CD4-positive, alpha-beta T cell treated with Interferon alpha-2 for 1 hour (primary cell): Measurements from ENCODE around the gene TCF7L2.

Experiments used
- DNase-seq, 2 donors: peaks; one replicate each; pipeline ENCODE4 v3.0.0-alpha.2; 2020 to 2022

TCF7L2 gene

DNA sequence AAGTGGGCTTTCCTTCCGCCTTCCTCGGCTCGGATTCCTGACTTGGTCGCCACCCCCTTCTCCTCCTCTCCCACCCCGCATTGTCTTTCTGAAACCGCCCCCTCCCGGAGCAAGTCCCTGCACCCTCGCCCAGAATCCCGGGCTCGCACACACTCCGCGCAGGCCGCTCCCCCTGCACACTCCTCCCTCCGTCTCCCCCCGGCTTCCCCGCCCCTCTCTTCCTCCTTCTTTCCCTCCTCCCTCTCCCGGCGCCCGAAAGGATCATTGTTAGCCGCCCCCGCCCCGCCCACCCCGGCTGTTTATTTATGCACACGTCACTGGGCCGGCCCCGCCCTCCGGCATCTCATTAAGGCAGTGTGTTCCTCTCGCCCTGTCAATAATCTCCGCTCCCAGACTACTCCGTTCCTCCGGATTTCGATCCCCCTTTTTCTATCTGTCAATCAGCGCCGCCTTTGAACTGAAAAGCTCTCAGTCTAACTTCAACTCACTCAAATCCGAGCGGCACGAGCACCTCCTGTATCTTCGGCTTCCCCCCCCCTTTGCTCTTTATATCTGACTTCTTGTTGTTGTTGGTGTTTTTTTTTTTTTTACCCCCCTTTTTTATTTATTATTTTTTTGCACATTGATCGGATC is at the start of gene TCF7L2:
TCF7L2 (plus strand) TSS at position 373 of the 633 bp plus-strand sequence. CDS start 510 bp downstream, outside the sequence.
- DNase-seq = peak; percentile 72 to 75

DNA sequence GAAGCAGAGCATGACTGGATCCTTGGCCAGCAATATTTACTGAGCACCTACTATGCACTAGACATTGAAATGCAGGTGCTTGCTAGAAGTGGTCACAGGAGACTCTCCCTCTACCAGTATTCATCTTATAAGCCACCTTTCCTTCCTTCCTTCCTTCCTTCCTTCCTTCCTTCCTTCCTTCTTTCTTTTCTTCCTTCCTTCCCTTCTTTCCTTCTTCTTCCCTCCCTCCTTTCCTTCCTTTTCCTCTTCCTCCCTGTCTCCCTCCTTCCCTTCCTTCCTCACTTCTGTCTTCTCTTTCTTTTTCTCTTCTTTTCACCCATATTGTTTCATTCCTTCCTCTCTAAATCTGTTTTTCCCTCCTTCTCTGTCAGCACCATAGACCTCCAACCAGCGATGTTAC is 47.3 kb upstream of the TCF7L2 start:
- no peak for DNase-seq

DNA sequence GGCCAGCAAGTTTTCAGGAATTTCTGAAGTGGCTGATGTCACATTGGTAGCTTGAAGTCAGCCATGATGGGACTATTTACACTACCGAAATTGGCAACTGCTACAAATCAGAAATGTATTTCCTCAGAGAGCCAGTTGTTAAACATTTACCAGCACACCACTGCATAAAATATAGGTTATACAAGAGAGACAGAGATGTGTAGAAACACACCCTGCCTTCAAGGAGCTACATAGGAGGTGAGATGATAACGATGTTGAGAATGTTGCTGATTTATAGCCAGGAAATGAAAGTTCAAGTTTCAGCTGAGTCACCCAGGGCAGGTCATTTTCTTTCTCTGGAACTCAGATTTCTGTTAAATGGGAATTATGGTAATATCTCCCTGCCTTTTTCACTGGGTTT is 46.0 kb upstream of the TCF7L2 start:
- DNase-seq = no peak

DNA sequence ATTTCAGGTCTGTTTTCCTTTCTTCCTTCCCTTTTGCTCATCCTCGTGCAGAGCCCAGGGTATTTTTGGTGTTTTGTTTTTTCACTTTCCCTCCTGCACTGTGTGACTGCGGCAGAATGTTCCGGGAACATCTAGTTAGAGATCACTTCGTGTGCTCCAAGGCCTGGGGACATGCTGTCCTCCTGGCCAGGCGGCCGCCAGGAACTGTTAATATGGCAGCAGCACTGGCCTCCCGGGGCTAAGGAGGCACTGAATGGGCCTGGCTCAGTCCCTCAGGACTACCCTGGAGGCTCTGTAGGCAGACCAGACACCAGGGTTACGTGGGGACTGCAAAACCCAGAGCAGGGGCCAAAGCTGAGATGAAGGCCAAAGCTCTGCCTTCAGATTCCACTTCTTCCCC is 43.1 kb upstream of the TCF7L2 start:
- DNase-seq = no peak

DNA sequence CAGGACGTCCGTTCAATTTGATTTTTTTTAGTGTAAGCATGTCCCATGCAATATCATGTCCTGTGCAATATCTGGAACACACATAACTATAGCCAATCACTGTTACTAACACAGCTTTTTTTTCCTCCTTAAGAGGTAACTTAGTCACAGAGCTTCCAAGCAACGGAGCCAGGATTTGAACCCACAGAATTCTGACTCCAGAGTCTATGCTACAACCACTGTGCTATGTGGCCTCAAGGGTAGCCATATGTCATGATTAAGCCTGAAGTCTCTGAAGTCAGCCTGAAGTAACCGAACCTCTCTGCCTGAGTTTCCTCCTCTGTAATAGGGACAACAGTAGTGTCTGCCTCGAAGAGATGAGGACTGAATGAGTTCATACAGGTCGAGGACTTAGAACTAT is 42.2 kb upstream of the TCF7L2 start:
- no peak for DNase-seq

DNA sequence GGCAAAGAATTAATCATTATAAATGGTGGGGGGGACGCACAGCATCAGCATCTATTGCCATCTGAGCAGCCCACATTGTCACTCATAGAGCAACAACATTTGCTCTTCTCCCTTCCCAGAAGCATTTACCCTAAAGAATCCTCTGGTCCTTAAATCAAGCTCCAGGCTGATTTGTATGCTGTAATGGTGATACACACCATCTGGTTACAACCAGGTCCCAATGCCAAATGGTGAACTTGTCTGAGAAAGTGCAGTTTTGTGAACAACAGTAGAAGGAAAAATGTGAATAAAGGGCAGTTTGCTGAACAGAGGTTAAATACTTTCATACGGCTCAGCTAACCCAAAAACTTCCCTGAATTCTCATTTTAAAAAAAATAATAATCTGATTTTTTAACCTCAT is 38.8 kb upstream of the TCF7L2 start:
- DNase-seq = no peak

DNA sequence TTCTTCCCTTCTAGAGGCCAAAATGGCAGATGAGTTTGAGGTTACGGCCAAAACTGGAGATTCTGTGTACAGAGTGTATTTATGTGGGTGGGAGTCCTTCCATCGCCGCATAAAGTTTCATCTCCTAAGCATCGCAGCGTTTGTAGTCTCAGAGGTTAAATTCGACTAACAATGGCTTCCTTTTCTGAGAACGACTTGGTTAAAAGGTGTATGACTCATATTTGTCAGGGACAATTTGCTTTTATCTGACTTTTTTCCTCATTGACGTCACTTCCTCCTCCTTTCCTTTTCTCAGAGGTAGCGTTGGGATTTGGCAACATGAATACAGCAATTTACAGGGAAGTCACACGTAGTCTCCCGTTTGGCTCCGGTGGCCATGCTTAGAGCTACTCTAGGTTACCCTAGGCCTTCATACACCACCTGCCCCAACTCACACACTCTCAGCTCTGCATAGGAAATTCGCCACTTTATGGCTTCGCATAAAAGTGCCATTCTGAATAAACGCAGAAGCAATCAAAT is 37.6 kb upstream of the TCF7L2 start:
- DNase-seq = no peak

DNA sequence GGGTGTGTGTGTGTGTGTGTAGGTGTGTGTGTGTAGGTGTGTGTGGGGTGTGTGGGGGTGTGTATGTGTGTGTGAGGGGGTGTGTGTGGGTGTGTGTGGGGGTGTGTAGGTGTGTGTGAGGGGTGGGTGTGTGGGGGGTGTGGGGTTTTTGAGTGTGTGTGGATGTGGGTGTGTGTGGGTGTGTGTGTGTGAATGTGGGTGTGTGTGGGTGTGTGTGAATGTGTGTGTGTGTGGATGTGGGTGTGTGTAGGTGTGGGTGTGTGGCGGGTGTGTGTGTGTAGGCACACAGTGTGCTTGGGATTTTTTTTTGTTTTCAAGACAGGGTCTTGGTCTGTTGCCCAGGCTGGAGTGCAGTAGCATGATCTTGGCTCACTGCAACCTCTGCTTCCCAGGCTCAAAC is 36.8 kb upstream of the TCF7L2 start:
- no peak for DNase-seq

DNA sequence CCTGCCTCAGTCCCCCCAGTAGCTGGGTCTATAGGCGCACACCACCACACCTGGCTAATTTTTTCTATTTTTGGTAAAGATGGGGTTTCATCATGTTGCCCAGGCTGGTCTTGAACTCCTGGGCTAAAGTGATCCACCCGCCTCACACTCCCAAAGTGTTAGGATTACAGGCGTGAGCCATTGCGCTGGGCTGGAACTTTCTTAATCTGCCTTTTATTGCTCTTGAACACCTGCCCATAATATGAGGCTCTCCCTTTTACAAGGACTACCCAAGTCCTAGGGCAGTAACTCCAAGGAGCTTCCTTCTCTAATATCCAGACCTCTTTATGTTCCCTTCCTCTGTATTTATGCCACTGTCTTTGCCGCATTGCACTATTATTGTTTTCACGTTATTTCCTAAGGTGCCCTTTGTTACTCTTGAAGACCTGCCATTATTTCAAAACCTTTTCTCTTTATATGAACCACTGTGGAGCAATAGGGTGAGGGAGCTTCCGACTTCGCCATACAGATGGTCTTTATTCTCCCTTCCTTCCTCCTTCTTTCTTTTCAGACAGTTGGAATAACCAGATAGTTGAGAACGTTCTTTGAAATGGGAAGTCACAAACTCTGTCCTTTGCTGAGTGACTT is 36.3 kb upstream of the TCF7L2 start:
- no peak for DNase-seq

DNA sequence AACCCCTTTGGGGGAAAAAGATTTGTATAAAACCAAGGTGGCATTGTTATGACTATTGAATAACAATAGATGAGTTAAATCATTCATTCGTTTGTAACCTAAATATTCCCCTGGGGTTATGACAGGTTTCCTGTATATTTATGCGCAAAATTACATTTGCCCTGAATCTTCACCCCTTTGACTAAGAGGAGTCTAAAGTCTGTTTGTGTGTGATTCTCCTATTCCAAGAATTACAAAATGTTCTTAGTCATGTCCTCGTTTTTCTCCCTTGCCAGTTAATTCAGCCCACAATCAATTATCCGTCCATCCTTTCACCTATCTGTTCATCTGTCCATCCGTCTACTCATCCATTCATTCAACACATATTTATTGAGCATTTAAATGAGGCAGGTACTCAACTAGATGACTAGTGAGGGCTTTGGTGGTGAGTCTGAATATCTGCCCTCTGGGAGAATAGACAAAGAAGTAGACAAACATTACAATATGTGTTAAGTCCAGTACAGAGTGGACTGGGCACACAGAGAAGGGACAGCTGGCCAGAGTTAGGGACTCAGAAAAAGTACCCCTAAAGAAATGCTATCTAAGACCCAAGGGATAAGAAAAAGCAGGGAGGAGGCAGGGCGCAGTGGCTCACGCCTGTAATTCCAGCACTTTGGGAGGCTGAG is 35.6 kb upstream of the TCF7L2 start:
- DNase-seq = no peak

DNA sequence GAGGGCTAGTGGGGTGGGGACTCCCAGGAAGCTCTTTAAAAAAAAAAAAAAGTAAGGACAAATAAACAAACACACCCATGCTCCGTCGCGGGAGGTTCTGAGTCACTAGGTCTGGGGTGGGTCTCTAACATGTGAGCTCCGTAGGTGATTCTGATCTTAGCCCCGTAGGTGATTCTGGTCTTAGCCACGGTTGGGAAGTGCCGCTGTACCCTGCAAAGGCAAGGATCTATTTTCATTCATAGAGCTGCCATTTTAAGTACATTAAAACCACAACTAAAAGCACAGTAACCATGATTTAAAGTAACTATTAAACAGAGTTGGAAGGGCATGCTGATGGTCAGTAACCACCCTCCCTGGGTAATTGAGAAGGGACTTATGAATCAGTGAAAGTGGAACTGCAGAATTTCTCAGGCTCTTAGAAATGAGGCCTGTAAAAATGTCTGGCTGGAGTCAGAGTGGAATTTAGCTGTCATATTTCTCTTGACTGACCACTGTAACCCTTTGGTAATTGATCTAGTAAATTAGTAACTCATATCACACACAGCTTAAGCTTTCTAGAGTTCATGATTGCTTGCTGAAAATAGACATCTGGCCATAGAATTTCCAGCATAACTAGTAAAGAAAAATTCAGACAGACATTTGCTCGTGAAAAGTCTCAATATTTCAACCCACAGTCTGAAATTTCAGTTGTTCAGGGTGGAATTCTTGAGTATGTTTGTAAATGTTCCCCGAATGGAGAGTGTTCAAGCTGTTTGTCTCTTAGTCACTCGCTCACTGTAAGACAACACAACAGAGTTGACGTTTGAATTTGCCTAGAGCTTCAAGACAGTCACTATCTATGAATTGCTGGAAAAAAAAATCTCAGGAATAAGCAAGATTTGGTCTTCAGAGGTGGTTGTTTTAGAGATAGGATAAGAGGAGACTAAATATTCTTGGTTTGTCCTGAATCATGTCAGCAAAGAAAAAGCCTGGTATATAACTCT is 34.2 kb upstream of the TCF7L2 start:
- DNase-seq = no peak

DNA sequence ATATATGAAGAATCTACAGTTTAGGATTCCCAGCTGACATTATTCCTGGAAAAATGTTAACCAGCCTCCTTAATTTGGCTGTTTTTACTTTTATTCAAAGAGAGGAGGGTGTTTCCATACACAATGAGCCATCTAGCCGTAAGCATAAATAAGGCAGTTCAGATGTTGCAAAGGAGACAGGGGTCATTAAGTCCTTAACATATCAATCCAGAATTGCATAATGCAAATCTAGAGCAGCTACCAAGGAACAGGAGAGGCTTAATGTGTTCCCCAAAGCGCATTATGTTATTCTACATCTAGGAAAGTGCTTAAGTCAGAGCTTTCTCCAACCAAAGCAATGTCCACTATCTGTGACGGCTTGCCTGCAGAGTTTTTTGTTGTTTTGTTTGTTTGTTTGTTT is 32.4 kb upstream of the TCF7L2 start:
- no peak for DNase-seq

DNA sequence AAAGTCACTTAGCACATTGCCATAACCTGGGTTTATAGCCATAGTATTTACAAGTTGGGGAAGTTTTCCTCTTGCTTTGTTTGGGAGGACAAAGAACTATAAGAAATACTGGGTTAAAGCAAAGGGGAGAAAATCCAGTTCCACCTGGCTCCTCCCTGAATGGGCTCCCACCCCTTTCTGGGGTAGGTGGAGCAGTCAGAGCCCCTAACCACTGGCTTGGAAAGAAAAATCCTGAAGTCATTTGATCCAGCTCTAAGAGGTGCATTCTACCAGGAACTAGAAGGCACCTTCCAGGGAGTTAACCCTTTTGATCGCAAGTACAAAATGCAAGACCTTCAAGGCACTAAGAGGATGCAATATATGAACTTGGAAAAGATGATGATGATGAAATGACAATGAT is 31.3 kb upstream of the TCF7L2 start:
- DNase-seq = no peak

DNA sequence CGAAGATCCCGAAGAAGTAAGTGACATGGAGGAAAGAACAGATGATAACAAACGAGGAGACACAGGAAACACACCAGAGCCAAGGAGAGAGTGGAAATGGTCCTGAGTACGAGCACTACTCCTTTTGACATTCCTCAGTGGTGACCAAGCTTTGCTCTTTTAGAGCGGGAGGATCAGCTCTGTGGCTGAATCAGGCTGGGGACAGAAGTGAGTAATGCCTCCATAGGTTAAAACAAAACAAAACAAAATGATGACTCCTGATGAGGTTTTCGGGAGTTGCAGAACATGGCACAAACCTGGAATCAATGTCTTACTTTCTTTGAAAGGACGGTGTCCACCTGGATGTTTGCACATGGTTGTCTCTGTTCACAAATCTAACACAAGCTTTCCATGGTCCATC is 30.3 kb upstream of the TCF7L2 start:
- DNase-seq = no peak

DNA sequence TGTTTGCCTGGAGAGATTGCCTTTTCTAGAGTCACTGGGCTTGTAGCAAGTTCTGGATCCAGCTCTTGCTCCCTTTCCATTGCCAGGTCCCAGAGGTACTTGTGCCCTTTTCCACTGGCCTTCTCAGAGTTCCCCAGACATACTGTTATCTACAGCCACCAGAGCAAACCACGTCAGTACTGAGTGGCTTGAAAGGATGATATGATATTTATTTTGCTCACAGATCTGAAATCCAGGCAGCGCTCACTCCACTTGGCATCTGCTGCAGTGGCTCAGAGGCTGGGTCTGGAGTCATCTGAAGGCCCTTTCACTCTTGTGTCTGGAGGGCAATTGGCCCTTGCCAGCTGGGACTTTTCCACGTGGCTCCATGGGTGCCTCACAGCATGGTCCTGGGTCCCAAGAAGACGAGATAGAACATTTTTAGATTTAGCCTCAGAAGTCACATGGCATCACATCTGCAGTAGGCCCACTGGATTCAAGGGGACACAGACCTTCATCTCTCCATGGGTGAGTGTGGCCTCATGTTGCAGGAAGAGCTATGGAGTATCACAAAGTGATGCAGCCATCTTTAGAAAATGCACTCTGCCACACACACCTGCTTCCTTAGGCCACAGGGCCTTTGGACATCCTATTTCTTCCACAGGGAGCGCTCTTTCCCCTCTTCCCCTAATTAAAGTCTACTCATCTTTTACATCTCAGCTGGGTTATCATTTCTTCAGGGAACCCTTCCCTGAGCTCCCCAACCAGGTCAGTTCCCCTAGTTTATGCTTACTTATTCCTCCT is 22.9 kb upstream of the TCF7L2 start:
- no peak for DNase-seq

DNA sequence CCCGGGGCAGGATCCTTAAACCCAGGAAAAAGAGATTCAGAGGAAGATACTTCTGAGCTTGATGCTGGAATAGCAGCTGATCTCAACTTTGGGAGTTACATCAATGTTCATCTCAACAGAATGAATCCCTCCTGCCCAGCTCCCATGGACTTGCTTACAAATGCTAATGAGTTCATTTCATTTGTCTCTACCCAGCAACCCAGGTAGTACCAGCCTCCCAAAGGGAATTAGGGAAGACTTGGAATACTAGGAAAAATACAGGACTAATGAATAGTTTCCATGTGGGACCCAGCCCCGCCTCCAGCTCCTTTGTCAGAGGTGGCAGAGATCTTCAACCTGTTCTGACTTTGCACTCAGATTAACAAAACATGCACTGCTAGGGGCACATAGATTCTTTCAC is 22.1 kb upstream of the TCF7L2 start:
- no peak for DNase-seq

DNA sequence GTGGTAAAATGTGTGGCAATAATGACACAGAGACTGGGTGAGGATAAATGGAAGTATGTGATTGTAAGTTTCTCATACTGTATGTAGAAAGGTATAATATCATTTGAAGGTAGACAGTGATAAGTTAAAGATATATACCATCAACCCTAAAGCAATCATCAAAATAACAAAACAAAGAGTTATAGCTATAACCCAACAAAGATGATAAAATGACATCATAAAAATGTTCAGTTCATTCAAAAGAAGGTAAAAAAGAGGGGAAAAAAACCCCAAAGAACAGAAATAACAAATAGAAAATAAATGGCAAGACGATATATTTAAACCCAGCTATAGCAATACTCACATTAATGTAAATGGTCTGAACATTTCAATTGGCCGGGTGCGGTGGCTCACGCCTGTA is 17.4 kb upstream of the TCF7L2 start:
- DNase-seq = no peak

DNA sequence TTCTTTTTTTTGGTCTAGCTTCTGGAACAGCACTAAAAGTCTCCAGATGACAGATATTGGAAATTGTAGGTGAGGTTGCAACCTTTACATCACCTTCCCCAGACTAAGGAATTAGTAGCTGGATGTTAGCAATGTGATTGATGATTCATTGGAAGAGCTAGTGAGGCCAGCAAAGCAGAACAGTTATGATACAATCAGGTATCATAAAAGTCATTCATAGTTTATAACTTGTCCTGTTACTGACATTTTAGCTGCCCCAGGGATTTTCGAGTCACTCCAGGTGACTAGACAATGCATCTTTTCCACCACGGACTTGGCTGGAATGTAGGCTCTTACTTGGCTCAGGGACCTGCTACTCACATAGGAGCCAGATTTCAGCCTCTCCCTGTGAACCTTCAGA is 15.9 kb upstream of the TCF7L2 start:
- no peak for DNase-seq

DNA sequence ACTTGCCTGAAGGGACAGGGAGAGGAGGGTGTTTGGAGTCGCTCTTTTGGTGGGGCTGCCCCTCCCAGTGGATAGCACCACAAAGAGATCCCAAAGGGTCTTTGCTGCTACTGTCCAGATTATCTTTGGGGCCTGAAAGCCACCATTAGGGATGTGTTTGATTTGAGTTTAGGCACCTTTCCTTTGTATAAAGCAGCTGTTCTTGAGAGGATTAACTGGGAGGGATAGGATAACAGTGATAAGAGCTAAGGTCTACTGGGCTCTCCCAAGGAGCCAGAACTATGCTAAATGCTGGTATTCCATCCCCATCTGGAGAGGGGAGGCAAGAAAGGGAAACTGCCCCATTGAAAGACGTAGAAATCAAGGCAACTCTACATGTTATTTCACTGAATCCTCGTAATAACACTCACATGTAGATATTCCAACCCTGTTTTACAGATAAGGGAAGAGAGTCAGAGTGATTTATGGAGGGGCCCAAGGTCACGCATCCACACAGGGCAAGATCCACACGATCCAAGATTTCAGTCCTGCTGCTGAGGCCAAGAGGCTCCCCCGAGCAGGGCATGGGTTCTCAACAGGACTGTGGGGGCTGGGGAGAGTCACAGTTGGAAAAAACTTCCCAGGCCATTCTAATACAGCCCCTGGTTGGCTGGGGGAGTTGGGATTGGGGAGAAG is 11.1 kb upstream of the TCF7L2 start:
- no peak for DNase-seq

DNA sequence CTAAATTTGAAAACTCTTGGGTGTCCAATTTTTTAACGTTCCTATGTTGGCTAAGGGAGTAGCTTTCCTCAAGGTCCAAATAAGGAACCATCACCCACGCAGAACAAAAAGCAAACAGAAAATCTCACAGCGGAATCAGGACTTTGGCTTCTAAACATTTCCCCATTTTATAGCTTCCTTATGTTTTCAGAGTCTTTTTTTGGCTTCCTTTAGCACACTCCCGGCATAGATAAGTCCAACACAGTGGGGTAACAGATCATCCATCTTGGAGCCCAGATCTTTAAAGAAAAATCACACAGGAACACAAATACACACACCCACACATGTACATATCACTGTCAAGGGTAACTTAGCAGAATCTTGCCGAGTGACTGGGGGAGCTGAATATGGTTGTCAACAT is 4.2 kb upstream of the TCF7L2 start:
- no peak for DNase-seq

DNA sequence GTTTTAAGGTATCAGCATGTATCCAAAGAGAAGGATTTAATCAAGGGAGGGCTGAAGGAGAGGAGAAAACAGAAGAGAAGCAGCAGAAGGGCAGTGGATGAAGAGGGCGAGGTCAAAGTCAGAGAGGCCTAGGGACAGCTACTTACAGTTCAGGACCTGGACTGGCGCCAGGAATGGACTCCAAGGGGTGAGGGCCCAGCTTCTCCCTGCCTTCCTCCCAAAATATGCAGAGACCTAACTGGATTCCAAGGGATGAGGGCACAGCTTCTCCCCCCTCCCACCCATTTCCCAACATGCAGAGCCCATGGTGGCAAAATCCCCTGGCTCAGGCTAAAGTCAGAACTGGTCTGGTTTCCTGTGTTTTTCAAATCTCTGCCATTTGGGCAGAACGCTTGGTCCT is 3.4 kb upstream of the TCF7L2 start:
- DNase-seq = no peak

DNA sequence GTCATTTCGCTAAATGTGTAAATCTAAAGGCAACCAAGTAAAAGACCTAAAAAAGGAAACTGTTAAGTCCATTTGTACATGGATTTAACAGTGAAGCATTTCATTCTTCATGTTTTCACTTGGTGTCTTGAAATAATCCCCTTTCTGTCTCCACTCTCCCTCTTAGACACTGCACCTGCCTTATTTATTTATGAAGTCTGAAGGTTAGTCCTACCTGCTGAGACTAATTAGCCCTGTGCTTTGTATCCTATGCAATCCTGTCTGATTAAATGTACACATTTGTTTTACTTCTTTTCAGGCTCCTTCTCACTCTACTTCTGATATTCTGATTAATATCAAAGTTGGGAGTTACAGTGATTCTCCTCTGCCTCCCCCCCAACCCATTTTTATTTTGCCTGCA is 1.9 kb upstream of the TCF7L2 start:
- no peak for DNase-seq
